ENCODE results near the gene AHCYL2.
"Not testable (repeated sequence)": the region's sequence is repeated elsewhere in the genome, so short reads cannot be mapped to it uniquely, and the experiment has no call there.

The AHCYL2 gene

DNA sequence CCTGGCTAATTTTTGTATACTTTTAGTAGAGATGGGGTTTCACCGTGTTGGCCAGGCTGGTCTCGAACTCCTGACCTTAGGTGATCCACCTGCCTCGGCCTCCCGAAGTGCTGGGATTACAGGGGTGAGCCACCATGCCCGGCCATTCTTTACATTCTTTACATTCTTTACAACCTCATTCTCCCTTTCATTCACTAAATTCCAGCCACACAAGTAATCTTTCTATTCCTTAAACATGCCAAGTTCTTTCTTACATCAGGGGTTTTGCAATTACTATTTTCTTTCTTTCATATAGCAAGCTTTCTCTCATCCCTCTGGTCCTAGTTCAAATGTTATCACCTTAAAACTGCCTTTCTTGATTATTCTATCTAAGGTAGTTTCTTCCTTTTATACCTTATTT lies 128.3 kb downstream of the AHCYL2 start:
- DNase-seq (ENCODE audit: low spot score) = not testable (repeated sequence)

- no peak for DNase-seq (ENCODE audit: low spot score)
Observed at GRCh38 chr7:129354428-129355157, 129.8 kb downstream of the AHCYL2 start.

GRCh38 chr7:129356176-129356575 lies 131.3 kb downstream of the AHCYL2 start:
- DNase-seq (ENCODE audit: low spot score) = no peak

DNA sequence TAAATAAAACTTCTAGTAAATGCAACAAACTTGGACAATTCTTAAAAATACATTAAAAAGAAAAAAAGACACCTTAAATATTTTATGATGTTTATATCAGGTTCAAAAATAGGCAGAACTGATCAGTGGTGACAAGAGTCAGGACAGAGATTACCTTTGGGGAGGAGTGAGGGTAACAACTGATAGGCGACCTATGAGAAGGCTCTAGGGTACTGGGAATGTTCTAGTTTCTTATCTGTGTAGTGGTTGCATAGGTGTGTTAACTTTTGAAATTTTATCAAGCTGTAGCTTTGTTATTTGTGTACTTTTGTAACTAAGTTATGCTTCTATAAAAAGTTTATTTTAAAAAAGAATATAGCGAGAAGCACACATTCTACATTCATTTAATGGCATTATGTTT lies 134.3 kb downstream of the AHCYL2 start:
- no peak for DNase-seq (ENCODE audit: low spot score)

- DNase-seq (ENCODE audit: low spot score) = no peak
Observed at GRCh38 chr7:129359638-129360037, 134.8 kb downstream of the AHCYL2 start.

GRCh38 chr7:129361771-129362170 lies 136.9 kb downstream of the AHCYL2 start:
- no peak for DNase-seq (ENCODE audit: low spot score)

- DNase-seq (ENCODE audit: low spot score) = no peak
Observed at GRCh38 chr7:129362496-129362895, 137.7 kb downstream of the AHCYL2 start.

- no peak for DNase-seq (ENCODE audit: low spot score)
Observed at GRCh38 chr7:129367349-129367699, 142.5 kb downstream of the AHCYL2 start.

GRCh38 chr7:129367700-129368388 lies 143.0 kb downstream of the AHCYL2 start:
- peak; percentile 77 for DNase-seq (ENCODE audit: low spot score)

DNA sequence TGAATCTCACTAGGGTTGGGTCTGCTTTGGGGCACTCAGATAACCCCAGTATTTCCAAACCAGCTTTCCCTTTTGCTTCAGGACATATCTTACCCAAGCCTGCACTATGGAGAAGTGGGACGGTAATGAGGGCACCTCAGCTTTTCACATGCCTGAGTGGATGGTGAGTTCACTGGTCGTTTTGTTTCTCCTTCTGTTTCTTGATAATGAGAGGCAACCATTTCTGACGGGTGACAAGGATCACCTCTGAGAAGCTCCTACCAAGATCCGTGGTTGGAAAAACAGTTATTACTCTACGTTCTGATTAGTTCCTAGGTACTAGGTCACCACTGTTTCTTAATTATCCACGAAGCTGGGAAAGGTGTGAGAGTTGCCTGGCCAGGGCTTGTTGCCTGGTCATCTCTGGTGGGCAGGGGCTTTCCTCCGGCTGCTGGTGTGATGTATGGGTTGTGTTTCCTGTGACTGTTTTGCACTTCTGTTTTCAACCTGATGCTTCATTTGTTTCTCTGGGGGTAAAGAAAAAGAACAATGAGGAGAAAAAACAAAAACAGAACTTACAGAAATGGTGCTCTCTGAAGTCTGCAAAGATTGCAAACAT lies 143.7 kb downstream of the AHCYL2 start:
- no peak for DNase-seq (ENCODE audit: low spot score)

DNA sequence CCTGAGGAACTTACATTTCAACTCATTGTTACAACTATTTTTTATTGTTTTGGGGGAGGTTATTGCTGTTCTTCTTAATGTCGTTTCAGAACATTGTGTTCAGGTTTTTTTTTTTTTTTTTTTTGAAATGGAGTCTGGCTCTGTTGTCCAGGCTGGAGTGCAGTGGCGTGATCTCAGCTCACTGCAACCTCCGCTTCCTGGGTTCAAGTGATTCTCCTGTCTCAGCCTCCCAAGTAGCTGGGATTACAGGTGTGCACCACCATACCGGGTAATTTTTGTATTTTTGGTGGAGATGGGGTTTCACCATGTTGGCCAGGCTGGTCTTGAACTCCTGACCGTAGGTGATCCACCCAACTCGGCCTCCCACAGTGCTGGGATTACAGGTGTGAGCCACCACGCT lies 144.6 kb downstream of the AHCYL2 start:
- not testable (repeated sequence) for DNase-seq (ENCODE audit: low spot score)

DNA sequence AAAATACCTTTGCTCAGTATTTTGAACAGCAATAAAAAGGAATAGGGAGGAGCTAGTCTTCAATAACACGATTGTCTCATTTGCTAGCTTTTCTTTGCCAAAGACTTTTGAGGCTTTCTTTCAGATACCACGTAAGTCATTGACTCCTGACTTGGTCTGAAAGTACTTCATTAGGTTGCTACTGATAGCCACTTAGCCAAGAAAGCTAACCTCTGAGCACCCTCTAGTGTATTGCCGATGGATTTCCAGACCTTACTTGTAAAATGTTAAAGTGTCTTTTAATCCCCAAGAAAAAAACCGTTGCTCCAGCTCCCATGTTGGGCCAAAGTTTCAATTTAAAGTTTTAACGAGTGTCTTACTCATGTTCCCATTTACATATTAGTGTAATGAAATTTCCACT lies 146.0 kb downstream of the AHCYL2 start:
- DNase-seq (ENCODE audit: low spot score) = no peak

DNA sequence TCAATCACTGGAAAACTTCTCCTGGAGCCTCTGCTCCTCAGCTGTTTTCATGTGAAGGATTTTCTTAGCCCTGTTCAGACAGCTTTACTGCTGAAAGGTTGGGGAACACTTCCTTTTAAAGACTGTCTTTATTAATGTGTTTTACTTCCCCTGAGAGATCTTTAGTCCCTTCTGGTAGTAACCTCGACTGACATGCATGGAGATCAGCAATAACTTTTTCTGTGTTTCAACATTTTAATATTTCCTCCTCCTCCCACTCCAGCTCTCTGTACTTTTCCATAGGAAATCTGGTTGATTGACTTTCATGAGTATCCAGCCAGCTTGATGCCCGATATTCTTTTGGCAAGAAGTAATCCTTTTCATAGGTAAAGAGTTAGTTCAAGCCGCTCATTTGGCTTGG lies 146.7 kb downstream of the AHCYL2 start:
- no peak for DNase-seq (ENCODE audit: low spot score)

DNA sequence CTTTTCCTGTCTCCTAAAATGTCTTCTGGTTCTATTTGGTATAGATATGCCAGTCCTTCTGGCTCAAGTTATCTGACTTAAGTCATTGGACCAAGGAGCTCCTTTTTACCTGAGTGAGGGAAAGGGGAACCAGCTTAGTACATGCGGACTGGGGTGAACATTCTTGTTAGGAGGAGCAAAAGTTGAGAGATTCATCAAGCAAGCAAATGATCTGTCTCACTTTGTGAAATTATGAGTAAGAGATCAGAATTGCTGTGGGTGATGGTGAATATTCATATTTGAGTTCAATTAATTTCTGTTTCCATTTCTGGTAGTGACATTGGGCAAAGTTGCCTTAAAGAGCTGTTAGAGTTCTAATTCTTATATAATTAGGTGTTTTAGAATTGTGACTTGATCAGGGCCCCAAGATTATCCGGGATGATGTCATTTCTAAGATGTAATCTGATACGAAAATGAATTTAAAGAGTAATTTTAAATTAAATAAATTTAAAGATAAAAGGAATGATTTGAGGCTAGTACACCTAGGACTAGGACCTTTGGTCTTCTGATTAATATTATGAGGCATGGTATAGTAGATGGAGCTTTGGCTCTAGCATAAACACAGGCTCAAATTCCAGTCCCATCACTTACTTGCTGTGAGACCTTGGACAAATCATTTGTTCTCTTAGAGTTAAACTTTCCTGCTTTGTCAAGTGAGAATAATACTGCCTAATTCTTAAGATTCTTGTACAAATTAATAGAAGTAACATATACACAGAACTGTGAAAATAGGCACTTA lies 149.0 kb downstream of the AHCYL2 start:
- no peak for DNase-seq (ENCODE audit: low spot score)

- DNase-seq (ENCODE audit: low spot score) = no peak
Observed at GRCh38 chr7:129375141-129375938, 150.5 kb downstream of the AHCYL2 start.

GRCh38 chr7:129376076-129376777 lies 151.4 kb downstream of the AHCYL2 start:
- peak; percentile 58 for DNase-seq (ENCODE audit: low spot score)

DNA sequence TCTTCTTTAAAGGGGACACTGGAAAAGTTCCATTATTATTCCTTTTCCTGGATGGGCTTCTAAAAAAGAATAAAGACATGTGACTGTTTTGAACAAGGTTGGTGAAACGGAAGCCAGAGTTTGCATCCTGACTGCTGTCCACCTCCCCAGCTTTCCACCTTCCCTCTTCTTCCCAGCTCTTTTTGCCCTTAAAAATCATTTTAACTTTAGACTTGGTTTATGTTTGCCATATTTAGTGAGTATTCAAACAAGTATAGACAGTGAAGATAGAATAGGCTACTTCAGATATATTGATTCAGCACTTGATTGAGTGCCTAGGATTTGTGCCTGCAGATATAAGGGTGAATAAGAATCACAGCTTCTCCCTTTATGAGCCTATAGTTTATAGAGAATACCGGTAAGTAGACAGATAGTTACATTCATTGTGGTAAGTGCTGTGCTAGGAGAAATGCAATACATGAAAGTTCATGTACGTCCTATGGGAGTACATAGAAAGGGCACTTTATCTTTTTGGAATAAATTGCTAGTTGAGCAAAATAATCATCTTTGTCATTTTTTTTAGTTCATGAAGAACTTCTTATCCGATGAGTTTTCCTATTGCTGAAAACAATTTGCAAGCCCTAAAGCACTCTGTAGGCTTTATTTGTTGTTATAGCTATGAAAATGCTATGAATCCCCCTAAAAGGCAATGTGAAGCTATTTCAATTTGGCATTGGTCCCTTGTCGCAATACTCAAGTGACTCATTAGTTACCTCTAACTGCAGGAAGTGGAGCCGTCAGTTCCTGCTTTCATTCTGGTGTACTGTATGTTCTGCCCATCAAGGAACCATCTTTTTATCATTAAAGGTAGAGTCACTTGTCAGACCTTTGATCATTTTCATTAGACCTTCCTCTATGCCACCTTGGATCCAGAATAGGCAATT lies 152.2 kb downstream of the AHCYL2 start:
- DNase-seq (ENCODE audit: low spot score) = peak; percentile 17

GRCh38 chr7:129381710-129382484 lies 157.1 kb downstream of the AHCYL2 start:
- no peak for DNase-seq (ENCODE audit: low spot score)

GRCh38 chr7:129383542-129384132 lies 158.8 kb downstream of the AHCYL2 start:
- no peak for DNase-seq (ENCODE audit: low spot score)

Data from CD4-positive, alpha-beta T cell treated with Interleukin-2 at 100 ng/mL for 4 hours (primary cell).